Measurements from ENCODE around the gene AK4.

The AK4 gene

GRCh38 chr1:65278376-65279069 lies 130.5 kb downstream of the AK4 start:
- peak; percentile 50 for DNase-seq (ENCODE audit: low spot score)

DNA sequence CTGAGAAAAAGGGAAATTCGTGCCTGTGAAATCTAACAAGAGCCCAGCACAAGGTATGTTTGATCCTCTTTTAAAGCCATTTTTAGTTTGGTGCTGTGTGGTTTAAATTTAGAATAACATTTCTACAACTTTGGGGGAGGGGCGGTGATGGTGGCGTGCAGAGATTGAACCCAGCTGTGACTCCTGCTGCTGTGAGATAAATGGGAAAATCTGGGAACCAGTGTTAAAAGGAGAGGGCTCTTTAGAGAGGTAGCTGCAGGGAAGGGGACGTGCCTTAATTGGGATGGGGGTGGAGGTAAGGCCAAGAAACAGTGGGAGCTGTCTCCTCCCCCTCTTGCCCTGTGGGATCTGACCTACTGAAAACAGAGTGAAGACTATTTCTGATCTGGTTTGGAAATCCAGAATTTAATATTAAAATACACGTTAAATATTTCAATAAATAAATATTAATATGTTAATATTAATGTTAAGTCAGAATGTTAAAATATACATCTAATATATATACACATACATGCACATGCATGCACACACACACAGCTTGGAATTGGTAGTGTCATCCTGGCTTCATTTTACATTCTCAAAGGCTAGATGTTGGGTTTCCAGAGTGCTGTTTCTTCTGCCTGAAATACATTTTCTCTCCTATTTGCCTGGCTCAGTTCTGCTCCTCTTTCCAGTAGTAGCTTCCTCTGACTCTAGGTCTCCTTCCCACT lies 131.2 kb downstream of the AK4 start:
- DNase-seq (ENCODE audit: low spot score) = no peak
